ENCODE data around the gene COL8A2. TPM values are rescaled to one million over a fixed set of nuclear protein-coding genes. Genes with fewer than 3 reads are reported as not detected.
A peak's percentile ranks its signal among the peaks of the same experiment; 100 is the strongest.

COL8A2 gene
- total RNA-seq: 100 to 1,000 TPM in 1 of 2 donors, 10 to 100 TPM in 1; 41.6 to 126 TPM

- no peak for ATAC-seq (ENCODE audit: insufficient number of reproducible peaks, low FRiP score, low read depth)
- H3K27ac ChIP-seq: peak within 1 kb of the TSS; percentile 77 to 81
- H3K4me3 ChIP-seq: peak within 1 kb of the TSS; percentile 86
- no peaks in the 10 kb centered on the region for H3K36me3 ChIP-seq
- no peaks in the 10 kb centered on the region for H3K27me3 ChIP-seq (replicated peaks; ENCODE audit: insufficient read depth)
- no peaks in the 10 kb centered on the region for H3K9me3 ChIP-seq
- peaks cover 10 to 25% of the 10 kb centered on the region in 2 donors for H3K4me1 ChIP-seq (ENCODE audit: control insufficient read depth in 1 of 2, low read depth in 2 of 2)
- DNase-seq (ENCODE audit: low spot score): no peak
- TF ChIP-seq CTCF (IDR thresholded peaks at IDR 0.05): no peak
Observed at GRCh38 chr1:36125129-36125991, at the start of gene COL8A2. Gene COL8A2 (minus strand): TSS chr1:36125222. CDS start chr1:36100242, 24,980 bp downstream.

- ATAC-seq (ENCODE audit: insufficient number of reproducible peaks, low FRiP score, low read depth) (no peak), DNase-seq (ENCODE audit: low spot score) (no peak)
- Histone ChIP-seq H3K27ac (peak overlapping the region; percentile 64 to 87), H3K27me3 (replicated peaks; ENCODE audit: insufficient read depth) (no peaks in the 10 kb centered on the region), H3K4me1 (ENCODE audit: control insufficient read depth in 1 of 2, low read depth in 2 of 2) (peaks cover 14 to 31% of the 10 kb centered on the region in 2 donors), H3K9me3 (no peaks in the 10 kb centered on the region), H3K4me3 (no peak overlapping the region), H3K36me3 (peaks cover 91% of the 10 kb centered on the region)
- TF ChIP-seq CTCF (IDR thresholded peaks at IDR 0.05): no peak
Observed at GRCh38 chr1:36174713-36175112, 49.7 kb upstream of the COL8A2 start.

- peaks cover 75% of the 10 kb centered on the region for H3K36me3 ChIP-seq
Observed at GRCh38 chr1:36172983-36173382, 48.0 kb upstream of the COL8A2 start.

GRCh38 chr1:36172017-36172747 lies 47.2 kb upstream of the COL8A2 start:
- DNase-seq (ENCODE audit: low spot score) (no peak), ATAC-seq (ENCODE audit: insufficient number of reproducible peaks, low FRiP score, low read depth) (no peak)
- H3K27ac ChIP-seq: no peak overlapping the region
- no peak for TF ChIP-seq CTCF (IDR thresholded peaks at IDR 0.05)
- H3K9me3 ChIP-seq: no peaks in the 10 kb centered on the region
- peaks cover 17 to 51% of the 10 kb centered on the region in 2 donors for H3K4me1 ChIP-seq (ENCODE audit: control insufficient read depth in 1 of 2, low read depth in 2 of 2)
- no peak overlapping the region for H3K4me3 ChIP-seq
- H3K27me3 ChIP-seq (replicated peaks; ENCODE audit: insufficient read depth): no peaks in the 10 kb centered on the region
- peaks cover 73% of the 10 kb centered on the region for H3K36me3 ChIP-seq

More at GRCh38 chr1:36172983-36173382, 48.0 kb upstream of the COL8A2 start:
- H3K4me1 ChIP-seq (ENCODE audit: control insufficient read depth in 1 of 2, low read depth in 2 of 2): peaks cover 14 to 44% of the 10 kb centered on the region in 2 donors
- TF ChIP-seq CTCF (IDR thresholded peaks at IDR 0.05): no peak
- ATAC-seq (ENCODE audit: insufficient number of reproducible peaks, low FRiP score, low read depth): no peak
- H3K4me3 ChIP-seq: no peak overlapping the region
- H3K27ac ChIP-seq: peak overlapping the region in 1 of 2 donors; percentile 40
- H3K9me3 ChIP-seq: no peaks in the 10 kb centered on the region
- H3K27me3 ChIP-seq (replicated peaks; ENCODE audit: insufficient read depth): no peaks in the 10 kb centered on the region
- DNase-seq (ENCODE audit: low spot score): no peak
